Type B pancreatic cell (in vitro differentiated cells): ENCODE measurements around the gene ADCK1. TPM values are rescaled to one million over a fixed set of nuclear protein-coding genes. Genes with fewer than 3 reads are reported as not detected.
"Not testable (repeated sequence)": the region's sequence is repeated elsewhere in the genome, so short reads cannot be mapped to it uniquely, and the experiment has no call there.

ENCODE experiments used
- DNase-seq: peaks from one replicate; pipeline ENCODE4 v3.0.0; 2021; ENCODE audit warnings: mixed read lengths; ENCODE audit not compliant: unreplicated experiment; ENCODE audit errors: extremely low spot score
- H3K27ac Mint-ChIP-seq: 2 replicates; pipeline ENCODE4 v1.8.0; 2021; ENCODE audit warnings: mild to moderate bottlenecking, mixed read lengths
- H3K27me3 Mint-ChIP-seq: 2 replicates; pipeline ENCODE4 v1.8.0; 2021; ENCODE audit warnings: mixed read lengths
- H3K36me3 Mint-ChIP-seq: 2 replicates; pipeline ENCODE4 v1.8.0; 2021; ENCODE audit warnings: mixed read lengths
- H3K4me1 Mint-ChIP-seq: one replicate; pipeline ENCODE4 v1.8.0; 2021; ENCODE audit warnings: mixed read lengths; ENCODE audit not compliant: unreplicated experiment
- H3K4me3 Mint-ChIP-seq: 2 replicates; pipeline ENCODE4 v1.8.0; 2021; ENCODE audit warnings: mild to moderate bottlenecking, mixed read lengths
- H3K9me3 Mint-ChIP-seq: 2 replicates; pipeline ENCODE4 v1.8.0; 2021; ENCODE audit warnings: mixed read lengths
- total RNA-seq: library from RNA; stranded (reverse); gene quantifications from 2 replicates; pipeline ENCODE4 v1.2.1, GENCODE V29; 2021; ENCODE audit warnings: low replicate concordance
- TF ChIP-seq, protein P1 (sequence below): fragments of 200-600 bp; sonication (generic); conservative IDR thresholded peaks from 2 replicates; pipeline ENCODE4 v1.5.0; 2021; ENCODE audit warnings: antibody characterized with exemption, mild to moderate bottlenecking

Gene ADCK1
- total RNA-seq, 1 donor from 2014 or later: 9.2 TPM

DNA sequence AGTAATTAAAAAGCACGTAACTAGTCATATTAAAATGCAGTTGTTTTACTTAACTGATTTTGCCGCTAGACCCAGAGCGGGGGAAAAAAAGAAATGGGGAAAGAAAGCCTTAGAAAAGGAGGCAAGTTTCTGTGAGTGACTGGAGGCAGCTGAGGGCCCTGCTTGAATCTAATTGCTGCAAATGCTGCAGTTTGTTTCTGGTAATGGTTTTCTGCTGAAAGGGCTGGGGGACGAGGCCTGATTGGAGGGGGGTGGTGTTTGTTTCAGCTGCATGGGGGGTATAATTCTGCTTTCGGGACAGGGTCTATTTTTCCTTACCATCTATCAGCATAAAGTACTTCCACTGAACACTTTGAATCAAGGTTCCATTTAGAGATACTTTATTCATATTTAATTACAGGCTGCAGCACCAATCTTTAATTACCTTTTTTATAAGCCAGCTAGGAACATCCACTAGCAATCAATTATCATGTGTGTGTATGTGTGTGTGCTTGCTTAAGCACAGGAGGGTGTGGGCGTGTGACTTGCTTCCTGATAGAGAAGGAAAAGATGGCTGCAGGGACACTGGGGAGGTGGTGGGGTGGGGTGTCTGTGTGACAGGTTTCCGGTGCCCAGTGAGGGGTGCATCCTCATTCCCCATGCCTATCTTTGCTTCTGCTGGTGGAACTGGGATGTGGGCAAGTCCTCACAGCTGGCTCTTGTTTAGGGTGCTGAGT is 83.4 kb downstream of the ADCK1 start:
- H3K4me1 Mint-ChIP-seq: peaks cover 31% of the 10 kb centered on the region
- DNase-seq: no peak
- no peaks in the 10 kb centered on the region for H3K27me3 Mint-ChIP-seq
- H3K36me3 Mint-ChIP-seq: peaks cover 14% of the 10 kb centered on the region
- H3K9me3 Mint-ChIP-seq: no peaks in the 10 kb centered on the region
- no peak overlapping the region for H3K4me3 Mint-ChIP-seq
- no peak overlapping the region for H3K27ac Mint-ChIP-seq
- TF ChIP-seq, protein P1, sequence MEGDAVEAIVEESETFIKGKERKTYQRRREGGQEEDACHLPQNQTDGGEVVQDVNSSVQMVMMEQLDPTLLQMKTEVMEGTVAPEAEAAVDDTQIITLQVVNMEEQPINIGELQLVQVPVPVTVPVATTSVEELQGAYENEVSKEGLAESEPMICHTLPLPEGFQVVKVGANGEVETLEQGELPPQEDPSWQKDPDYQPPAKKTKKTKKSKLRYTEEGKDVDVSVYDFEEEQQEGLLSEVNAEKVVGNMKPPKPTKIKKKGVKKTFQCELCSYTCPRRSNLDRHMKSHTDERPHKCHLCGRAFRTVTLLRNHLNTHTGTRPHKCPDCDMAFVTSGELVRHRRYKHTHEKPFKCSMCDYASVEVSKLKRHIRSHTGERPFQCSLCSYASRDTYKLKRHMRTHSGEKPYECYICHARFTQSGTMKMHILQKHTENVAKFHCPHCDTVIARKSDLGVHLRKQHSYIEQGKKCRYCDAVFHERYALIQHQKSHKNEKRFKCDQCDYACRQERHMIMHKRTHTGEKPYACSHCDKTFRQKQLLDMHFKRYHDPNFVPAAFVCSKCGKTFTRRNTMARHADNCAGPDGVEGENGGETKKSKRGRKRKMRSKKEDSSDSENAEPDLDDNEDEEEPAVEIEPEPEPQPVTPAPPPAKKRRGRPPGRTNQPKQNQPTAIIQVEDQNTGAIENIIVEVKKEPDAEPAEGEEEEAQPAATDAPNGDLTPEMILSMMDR: no peak

DNA sequence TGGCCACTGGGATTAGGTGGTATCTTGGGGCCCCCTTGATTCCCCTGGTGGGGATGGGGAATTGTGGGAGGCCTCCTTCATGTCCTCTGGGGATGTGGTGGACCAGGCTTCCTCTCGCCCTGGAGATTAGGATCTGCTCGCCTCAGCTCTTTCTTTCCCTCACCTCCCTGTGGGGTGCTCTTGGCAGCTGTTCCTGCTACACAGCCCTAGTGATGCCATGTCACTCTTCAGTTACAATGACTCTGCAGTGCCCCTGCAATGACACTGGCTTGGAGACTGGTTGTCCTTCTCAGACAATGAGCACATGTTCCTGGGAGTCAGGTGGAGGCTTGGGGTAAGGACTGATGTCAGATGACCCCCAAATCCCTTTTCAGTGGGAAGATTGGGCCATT is 83.9 kb downstream of the ADCK1 start:
- no peak for DNase-seq
- TF ChIP-seq, protein P1: no peak
- H3K27me3 Mint-ChIP-seq: no peaks in the 10 kb centered on the region
- H3K9me3 Mint-ChIP-seq: no peaks in the 10 kb centered on the region
- H3K4me1 Mint-ChIP-seq: peaks cover 31% of the 10 kb centered on the region
- H3K4me3 Mint-ChIP-seq: no peak overlapping the region
- no peak overlapping the region for H3K27ac Mint-ChIP-seq
- peaks cover 16% of the 10 kb centered on the region for H3K36me3 Mint-ChIP-seq

DNA sequence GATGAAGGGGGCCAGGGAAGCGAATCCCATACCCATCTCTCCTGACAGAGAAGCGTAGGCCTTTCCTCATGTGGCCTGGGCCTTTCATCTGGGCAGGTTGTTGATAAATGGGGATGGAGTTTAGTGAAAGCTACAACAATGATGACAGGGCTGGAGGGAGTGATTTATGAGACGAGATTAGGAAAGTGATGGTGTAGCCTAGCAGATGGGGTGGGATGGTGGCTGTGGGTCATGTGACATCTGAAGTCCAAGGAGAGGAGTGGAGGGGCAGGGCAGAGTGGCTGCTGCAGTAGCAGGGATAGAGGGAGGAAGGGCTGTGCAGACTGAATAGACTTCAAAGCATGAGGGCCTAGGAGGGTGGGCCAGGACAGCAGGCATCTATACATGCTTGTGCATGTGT is 85.5 kb downstream of the ADCK1 start:
- peaks cover 23% of the 10 kb centered on the region for H3K4me1 Mint-ChIP-seq
- DNase-seq: no peak
- H3K9me3 Mint-ChIP-seq: peaks cover 6% of the 10 kb centered on the region
- peaks cover 21% of the 10 kb centered on the region for H3K36me3 Mint-ChIP-seq
- H3K27ac Mint-ChIP-seq: peak overlapping the region; percentile 37
- no peaks in the 10 kb centered on the region for H3K27me3 Mint-ChIP-seq
- TF ChIP-seq, protein P1: no peak
- no peak overlapping the region for H3K4me3 Mint-ChIP-seq

DNA sequence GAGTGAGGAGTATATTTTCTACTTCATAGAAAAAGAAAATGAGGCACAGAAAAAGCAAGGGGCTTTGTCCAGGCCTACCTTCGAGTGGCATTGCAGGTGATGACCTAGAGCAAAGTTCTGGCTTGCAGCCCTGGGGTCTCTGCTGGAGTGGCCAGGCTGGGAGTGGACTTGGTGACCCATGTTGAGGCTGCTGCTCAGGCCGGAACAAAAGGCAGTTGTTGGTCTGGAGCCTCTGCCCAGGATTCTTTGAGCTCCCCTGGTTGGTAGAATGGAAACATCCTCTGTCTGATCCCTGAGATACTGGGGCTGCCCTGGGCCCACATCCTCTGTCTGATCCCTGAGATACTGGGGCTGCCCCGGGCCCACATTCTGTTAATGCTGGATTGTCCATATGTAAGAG is 86.1 kb downstream of the ADCK1 start:
- DNase-seq: no peak
- Mint-ChIP-seq H3K9me3 (peaks cover 6% of the 10 kb centered on the region), H3K36me3 (peaks cover 21% of the 10 kb centered on the region), H3K4me3 (no peak overlapping the region), H3K4me1 (peaks cover 23% of the 10 kb centered on the region), H3K27me3 (no peaks in the 10 kb centered on the region), H3K27ac (no peak overlapping the region)
- TF ChIP-seq, protein P1: no peak

DNA sequence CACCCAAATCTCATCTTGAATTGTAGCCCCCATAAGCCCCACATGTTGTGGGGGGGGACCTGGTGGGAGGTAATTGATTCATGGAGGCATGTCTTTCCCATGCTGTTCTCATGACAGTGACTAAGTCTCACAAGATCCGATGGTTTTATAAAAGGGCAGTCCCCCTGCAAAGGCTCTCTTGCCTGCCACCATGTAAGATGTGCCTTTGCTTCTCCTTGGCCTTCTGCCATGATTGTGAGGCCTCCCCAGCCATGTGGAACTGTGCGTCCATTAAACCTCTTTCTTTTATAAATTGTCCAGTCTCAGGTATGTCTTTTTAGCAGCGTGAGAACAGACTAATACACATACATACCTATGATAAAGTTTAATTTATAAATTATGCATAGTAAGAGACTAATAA is 89.0 kb downstream of the ADCK1 start:
- not testable (repeated sequence) for DNase-seq, H3K27me3 Mint-ChIP-seq, H3K9me3 Mint-ChIP-seq, H3K27ac Mint-ChIP-seq, H3K4me1 Mint-ChIP-seq, H3K4me3 Mint-ChIP-seq
- peaks cover 21% of the 10 kb centered on the region for H3K36me3 Mint-ChIP-seq

DNA sequence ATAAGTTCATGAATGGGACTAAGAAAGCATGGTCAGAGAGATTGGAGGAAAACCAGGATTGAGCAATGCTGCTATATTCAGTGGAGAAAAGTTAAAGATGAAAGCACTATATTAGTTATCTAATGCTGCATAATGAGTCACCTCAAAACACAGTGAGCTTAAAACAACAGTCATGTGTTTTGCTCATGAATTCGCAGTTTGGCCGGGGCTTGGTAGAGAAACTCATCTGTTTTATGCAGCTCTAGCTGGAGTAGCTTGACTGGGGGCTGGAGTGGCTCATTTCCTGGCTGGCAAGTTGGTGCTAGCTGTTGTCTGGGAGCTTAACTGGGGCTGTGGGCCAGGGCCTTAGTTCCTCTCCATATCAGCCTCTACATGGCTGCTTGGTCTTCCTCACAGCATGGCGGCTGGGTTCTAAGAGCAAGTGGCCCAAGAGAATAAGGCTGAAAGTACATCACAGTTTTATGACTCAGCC is 90.1 kb downstream of the ADCK1 start:
- no peak for DNase-seq
- no peak overlapping the region for H3K4me3 Mint-ChIP-seq
- H3K36me3 Mint-ChIP-seq: peaks cover 22% of the 10 kb centered on the region
- TF ChIP-seq, protein P1: no peak
- no peaks in the 10 kb centered on the region for H3K27me3 Mint-ChIP-seq
- H3K9me3 Mint-ChIP-seq: peaks cover 6% of the 10 kb centered on the region
- H3K4me1 Mint-ChIP-seq: no peaks in the 10 kb centered on the region
- H3K27ac Mint-ChIP-seq: no peak overlapping the region
